ENCODE results near the gene LRP6. TPM values are rescaled to one million over a fixed set of nuclear protein-coding genes. Genes with fewer than 3 reads are reported as not detected.
"Not testable (repeated sequence)": the region's sequence is repeated elsewhere in the genome, so short reads cannot be mapped to it uniquely, and the experiment has no call there.

The LRP6 gene
- total RNA-seq, 1 experiment from 2014 or later = 22.0 TPM

GRCh38 chr12:12115514-12115913, 151.3 kb downstream of the LRP6 start:
- CTCF ChIA-PET = no interaction called here
- intact Hi-C loops (cut with micrococcal nuclease; ENCODE audit: unreplicated experiment) (no loop called here), in situ Hi-C loops (cut with HindIII; ENCODE audit: low pct_unique_long_range_greater_than_20kb, low sequenced_read_pairs) (no loop called here)
- no peak overlapping the region for H3K27ac ChIP-seq (ENCODE audit: low read length)
- H3K27me3 ChIP-seq (ENCODE audit: control insufficient read depth, insufficient read depth, low read length) = no peaks in the 10 kb centered on the region
- POLR2A ChIA-PET = no interaction called here
- no peaks in the 10 kb centered on the region for H3K4me1 ChIP-seq (ENCODE audit: control insufficient read depth, insufficient read depth, low read length)
- ATAC-seq = no peak
- H3K4me3 ChIP-seq (ENCODE audit: low read depth in 2 of 2, low read length in 2 of 2) = no peak overlapping the region
- BruUV-seq (replicated peaks) = no TSS peak
- TF ChIP-seq SIN3A (IDR thresholded peaks at IDR 0.05; ENCODE audit: borderline replicate concordance, insufficient read depth, low read depth, low read length) = no peak
- no peak for TF ChIP-seq REST (IDR thresholded peaks at IDR 0.05; ENCODE audit: insufficient read depth in 1 of 2, low read depth in 2 of 2, low read length in 1 of 2)
- no peak for TF ChIP-seq TCF7L2 (IDR thresholded peaks at IDR 0.05; ENCODE audit: low read depth, low read length)
- TF ChIP-seq POLR2AphosphoS5 (IDR thresholded peaks at IDR 0.05; ENCODE audit: low read depth, low read length) = no peak
- TF ChIP-seq CTCF (IDR thresholded peaks at IDR 0.05) = no peak
- no peak for DNase-seq (ENCODE audit: low read depth, low spot score)
- no peaks in the 10 kb centered on the region for H3K36me3 ChIP-seq (ENCODE audit: control insufficient read depth, insufficient read depth, low read length)
- H3K9me3 ChIP-seq (ENCODE audit: control insufficient read depth, insufficient read depth, low read depth, low read length) = no peaks in the 10 kb centered on the region

- BruUV-seq (replicated peaks) = not testable (repeated sequence)
These were observed 155.8 kb downstream of the LRP6 start for GRCh38 chr12:12110923-12111555.

GRCh38 chr12:12108441-12109058, 158.3 kb downstream of the LRP6 start:
- no TSS peak for BruUV-seq (replicated peaks)
- CTCF ChIA-PET = no interaction called here
- in situ Hi-C loops (cut with HindIII; ENCODE audit: low pct_unique_long_range_greater_than_20kb, low sequenced_read_pairs) = no loop called here

More at GRCh38 chr12:12110923-12111555, 155.8 kb downstream of the LRP6 start:
- H3K36me3 ChIP-seq (ENCODE audit: control insufficient read depth, insufficient read depth, low read length); H3K9me3 ChIP-seq (ENCODE audit: control insufficient read depth, insufficient read depth, low read depth, low read length); CTCF ChIA-PET; H3K4me1 ChIP-seq (ENCODE audit: control insufficient read depth, insufficient read depth, low read length); intact Hi-C loops (cut with micrococcal nuclease; ENCODE audit: unreplicated experiment); H3K27me3 ChIP-seq (ENCODE audit: control insufficient read depth, insufficient read depth, low read length); DNase-seq (ENCODE audit: low read depth, low spot score); H3K4me3 ChIP-seq (ENCODE audit: low read depth in 2 of 2, low read length in 2 of 2); in situ Hi-C loops (cut with HindIII; ENCODE audit: low pct_unique_long_range_greater_than_20kb, low sequenced_read_pairs); ATAC-seq; H3K27ac ChIP-seq (ENCODE audit: low read length); POLR2A ChIA-PET: not testable (repeated sequence)

More at GRCh38 chr12:12108441-12109058, 158.3 kb downstream of the LRP6 start:
- Histone ChIP-seq H3K27ac (ENCODE audit: low read length) (no peak overlapping the region), H3K4me1 (ENCODE audit: control insufficient read depth, insufficient read depth, low read length) (no peaks in the 10 kb centered on the region), H3K4me3 (ENCODE audit: low read depth in 2 of 2, low read length in 2 of 2) (no peak overlapping the region), H3K9me3 (ENCODE audit: control insufficient read depth, insufficient read depth, low read depth, low read length) (no peaks in the 10 kb centered on the region), H3K36me3 (ENCODE audit: control insufficient read depth, insufficient read depth, low read length) (no peaks in the 10 kb centered on the region), H3K27me3 (ENCODE audit: control insufficient read depth, insufficient read depth, low read length) (no peaks in the 10 kb centered on the region)
- TF ChIP-seq REST (IDR thresholded peaks at IDR 0.05; ENCODE audit: insufficient read depth in 1 of 2, low read depth in 2 of 2, low read length in 1 of 2) (no peak), POLR2AphosphoS5 (IDR thresholded peaks at IDR 0.05; ENCODE audit: low read depth, low read length) (no peak)
- intact Hi-C loops (cut with micrococcal nuclease; ENCODE audit: unreplicated experiment) = no loop called here
- DNase-seq (ENCODE audit: low read depth, low spot score) (no peak), ATAC-seq (no peak)
- POLR2A ChIA-PET = no interaction called here

Measured in Panc1 (cell line).